MM.1S (cell line): Measurements from ENCODE around the gene CFAP74.

ENCODE experiments used
- DNase-seq: peaks from one replicate; pipeline ENCODE4 v3.0.0-alpha.2; 2015
- H2AFZ ChIP-seq: fragments of 300-600 bp; sonication (generic); 2 replicates; pipeline ENCODE4 v1.6.0; 2016; ENCODE audit warnings: antibody characterized with exemption, low read length
- H3F3A ChIP-seq: fragments of 300-600 bp; sonication (generic); 2 replicates; pipeline ENCODE4 v1.6.1; 2016; ENCODE audit warnings: mild to moderate bottlenecking, antibody characterized with exemption, low read length, moderate library complexity, mixed read lengths; ENCODE audit not compliant: insufficient read depth
- H3K27ac ChIP-seq: fragments of 300-600 bp; sonication (generic); 2 replicates; pipeline ENCODE4 v1.5.1; 2016; ENCODE audit warnings: mild to moderate bottlenecking, low read length
- H3K27me3 ChIP-seq: fragments of 300-600 bp; sonication (generic); replicated peaks from 2 replicates; pipeline ENCODE4 v1.6.0; 2016; ENCODE audit warnings: low read length; ENCODE audit not compliant: insufficient read depth
- H3K36me3 ChIP-seq: fragments of 300-600 bp; sonication (generic); replicated peaks from 2 replicates; pipeline ENCODE4 v1.6.1; 2016; ENCODE audit warnings: mild to moderate bottlenecking, low read length, mixed read lengths; ENCODE audit not compliant: insufficient read depth
- H3K4me1 ChIP-seq: fragments of 300-600 bp; sonication (generic); 2 replicates; pipeline ENCODE4 v1.6.1; 2016; ENCODE audit warnings: low read length, mixed read lengths
- H3K4me2 ChIP-seq: fragments of 300-600 bp; sonication (generic); 2 replicates; pipeline ENCODE4 v1.6.0; 2016; ENCODE audit warnings: low read depth, low read length
- H3K4me3 ChIP-seq: fragments of 300-600 bp; sonication (generic); 2 replicates; pipeline ENCODE4 v1.5.1; 2016; ENCODE audit warnings: low read length, mixed read lengths
- H3K79me2 ChIP-seq: fragments of 300-600 bp; sonication (generic); 2 replicates; pipeline ENCODE4 v1.6.1; 2016; ENCODE audit warnings: mixed run types, low read length, mixed read lengths
- H3K9ac ChIP-seq: fragments of 300-600 bp; sonication (generic); 2 replicates; pipeline ENCODE4 v1.6.1; 2016; ENCODE audit warnings: low read length, mixed read lengths
- H3K9me2 ChIP-seq: fragments of 300-600 bp; sonication (generic); replicated peaks from 2 replicates; pipeline ENCODE4 v1.6.1; 2016; ENCODE audit warnings: mild to moderate bottlenecking, low read length, mixed read lengths; ENCODE audit not compliant: insufficient read depth
- H3K9me3 ChIP-seq: fragments of 300-600 bp; sonication (generic); replicated peaks from 2 replicates; pipeline ENCODE4 v1.6.1; 2016; ENCODE audit warnings: mild to moderate bottlenecking, low read length, mixed read lengths; ENCODE audit not compliant: insufficient read depth
- H4K20me1 ChIP-seq: fragments of 300-600 bp; sonication (generic); 2 replicates; pipeline ENCODE4 v1.6.1; 2016; ENCODE audit warnings: mild to moderate bottlenecking, low read length, moderate library complexity, mixed read lengths; ENCODE audit not compliant: insufficient read depth
- CTCF ChIP-seq: fragments of 300-600 bp; sonication (generic); IDR thresholded peaks from 2 replicates; pipeline ENCODE4 v1.5.1; 2016; ENCODE audit warnings: antibody characterized with exemption, low read length, mixed read lengths
- EZH2 ChIP-seq: fragments of 300-600 bp; sonication (generic); optimal IDR thresholded peaks from 2 replicates; pipeline ENCODE3; 2017; ENCODE audit warnings: low read depth, mild to moderate bottlenecking, antibody characterized with exemption, low read length, mixed read lengths
- EZH2phosphoT487 ChIP-seq: fragments of 300-600 bp; sonication (generic); IDR thresholded peaks from 2 replicates; pipeline ENCODE4 v1.6.1; 2018; ENCODE audit warnings: antibody characterized with exemption, low read length

The CFAP74 gene

GRCh38 chr1:2003541-2004131, at the start of gene CFAP74:
Gene CFAP74 (minus strand): TSS chr1:2003786. CDS start chr1:1990956, 12,830 bp downstream.
- H2AFZ ChIP-seq = no peak within 1 kb of the TSS
- H3K4me2 ChIP-seq = no peak within 1 kb of the TSS
- H3K36me3 ChIP-seq = no peaks in the 10 kb centered on the region
- no peak within 1 kb of the TSS for H3K4me3 ChIP-seq
- no peak within 1 kb of the TSS for H3K27ac ChIP-seq
- no peak within 1 kb of the TSS for H3K9ac ChIP-seq
- peaks cover 89% of the 10 kb centered on the region for H3K27me3 ChIP-seq
- H3K79me2 ChIP-seq = no peaks in the 10 kb centered on the region
- H3F3A ChIP-seq = no peaks in the 10 kb centered on the region
- H3K9me3 ChIP-seq = no peaks in the 10 kb centered on the region
- no peaks in the 10 kb centered on the region for H3K9me2 ChIP-seq
- H3K4me1 ChIP-seq = no peaks in the 10 kb centered on the region
- no peaks in the 10 kb centered on the region for H4K20me1 ChIP-seq
- no peak for DNase-seq
- no peak for TF ChIP-seq CTCF
- TF ChIP-seq EZH2 = no peak

- no peak overlapping the region for H3K27ac ChIP-seq
- H2AFZ ChIP-seq = no peak overlapping the region
- no peak overlapping the region for H3K4me2 ChIP-seq
- no peak overlapping the region for H3K9ac ChIP-seq
- no peaks in the 10 kb centered on the region for H3K9me2 ChIP-seq
- no peaks in the 10 kb centered on the region for H3F3A ChIP-seq
- H3K9me3 ChIP-seq = no peaks in the 10 kb centered on the region
- H3K36me3 ChIP-seq = no peaks in the 10 kb centered on the region
- no peak for DNase-seq
- H3K79me2 ChIP-seq = no peaks in the 10 kb centered on the region
- no peaks in the 10 kb centered on the region for H4K20me1 ChIP-seq
- H3K27me3 ChIP-seq = peaks cover 75% of the 10 kb centered on the region
- no peak for TF ChIP-seq EZH2phosphoT487
- no peak for TF ChIP-seq EZH2
- TF ChIP-seq CTCF = no peak
- no peak overlapping the region for H3K4me3 ChIP-seq
- no peaks in the 10 kb centered on the region for H3K4me1 ChIP-seq
Observed at GRCh38 chr1:2053217-2053616, 49.6 kb upstream of the CFAP74 start.

GRCh38 chr1:2052756-2053155, 49.2 kb upstream of the CFAP74 start:
- Histone ChIP-seq H3K9me3 (no peaks in the 10 kb centered on the region), H3K79me2 (no peaks in the 10 kb centered on the region), H3K4me1 (no peaks in the 10 kb centered on the region), H3K27me3 (peaks cover 78% of the 10 kb centered on the region), H3K9me2 (no peaks in the 10 kb centered on the region), H4K20me1 (no peaks in the 10 kb centered on the region), H3K4me2 (no peak overlapping the region), H3K36me3 (no peaks in the 10 kb centered on the region), H3K27ac (no peak overlapping the region), H3K9ac (no peak overlapping the region), H2AFZ (no peak overlapping the region), H3F3A (no peaks in the 10 kb centered on the region), H3K4me3 (no peak overlapping the region)
- TF ChIP-seq EZH2phosphoT487 (no peak), EZH2 (no peak), CTCF (no peak)
- no peak for DNase-seq
